NCI-H82 treated with DMSO at 0.1 percent for 48 hours (cell line): ENCODE results near the gene PCP2.

Experiments
- DNase-seq: peaks from one replicate; lab custom pipeline; 2025; ENCODE audit not compliant: unreplicated experiment; lab: John Stamatoyannopoulos, UW

PCP2 gene

GRCh38 chr19:7619671-7620441 lies 13.7 kb downstream of the PCP2 start:
- DNase-seq: no peak

GRCh38 chr19:7618771-7619510 lies 14.6 kb downstream of the PCP2 start:
- DNase-seq: peak; percentile 90

- peak; percentile 49 for DNase-seq
Measured at GRCh38 chr19:7618348-7618747, 15.2 kb downstream of the PCP2 start.

GRCh38 chr19:7617735-7618134 lies 15.8 kb downstream of the PCP2 start:
- no peak for DNase-seq

GRCh38 chr19:7617172-7617571 lies 16.3 kb downstream of the PCP2 start:
- no peak for DNase-seq

GRCh38 chr19:7614859-7615741 lies 18.4 kb downstream of the PCP2 start:
- no peak for DNase-seq

GRCh38 chr19:7612282-7613274 lies 20.9 kb downstream of the PCP2 start:
- DNase-seq: no peak

- no peak for DNase-seq
Measured at GRCh38 chr19:7611541-7612279, 21.8 kb downstream of the PCP2 start.

GRCh38 chr19:7610491-7611240 lies 22.9 kb downstream of the PCP2 start:
- DNase-seq: no peak

- no peak for DNase-seq
Measured at GRCh38 chr19:7607874-7608560, 25.5 kb downstream of the PCP2 start.

GRCh38 chr19:7607212-7607873 lies 26.2 kb downstream of the PCP2 start:
- no peak for DNase-seq

GRCh38 chr19:7606289-7606688 lies 27.2 kb downstream of the PCP2 start:
- DNase-seq: no peak

- DNase-seq: peak; percentile 3
Measured at GRCh38 chr19:7605490-7606222, 27.9 kb downstream of the PCP2 start.

GRCh38 chr19:7603919-7604318 lies 29.6 kb downstream of the PCP2 start:
- DNase-seq: no peak

GRCh38 chr19:7602935-7603497 lies 30.5 kb downstream of the PCP2 start:
- DNase-seq: no peak

GRCh38 chr19:7602240-7602934 lies 31.1 kb downstream of the PCP2 start:
- no peak for DNase-seq
